ENCODE results near the gene APLP1.
A peak's percentile ranks its signal among the peaks of the same experiment; 100 is the strongest.
"Not testable (repeated sequence)": the region's sequence is repeated elsewhere in the genome, so short reads cannot be mapped to it uniquely, and the experiment has no call there.

APLP1 gene

DNA sequence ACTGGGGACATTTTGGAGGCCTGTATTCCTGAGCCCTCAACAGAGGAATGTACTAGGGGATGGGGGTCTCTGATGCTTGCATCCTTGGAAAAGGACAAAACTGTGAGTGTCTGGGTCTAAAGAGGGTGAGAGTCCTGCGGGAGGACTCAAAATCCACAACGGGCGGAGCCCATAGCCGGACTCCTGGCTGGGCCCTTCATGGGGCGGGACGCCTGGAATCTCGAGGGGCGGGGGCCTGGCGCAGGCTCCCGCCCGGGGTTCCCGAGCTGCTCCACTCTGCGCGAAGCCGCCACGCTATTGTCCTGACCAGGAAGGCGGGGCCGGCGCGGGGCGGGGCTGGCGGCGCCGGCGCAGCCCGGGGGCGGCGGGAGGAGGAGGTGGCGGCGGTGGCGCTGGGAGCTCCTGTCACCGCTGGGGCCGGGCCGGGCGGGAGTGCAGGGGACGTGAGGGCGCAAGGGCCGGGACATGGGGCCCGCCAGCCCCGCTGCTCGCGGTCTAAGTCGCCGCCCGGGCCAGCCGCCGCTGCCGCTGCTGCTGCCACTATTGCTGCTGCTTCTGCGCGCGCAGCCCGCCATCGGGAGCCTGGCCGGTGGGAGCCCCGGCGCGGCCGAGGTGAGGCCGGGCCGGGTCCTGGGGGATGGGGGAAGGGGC, at the start of gene APLP1:
Gene APLP1, plus strand, starts transcription at position 403 of the 651 bp plus-strand sequence. Its CDS starts 63 bp downstream, at position 466.
- DNase-seq, result peak; percentile 19

GRCh38 chr19:35822579-35822978, 45.8 kb upstream of the APLP1 start:
- peak; percentile 98 for DNase-seq

DNA sequence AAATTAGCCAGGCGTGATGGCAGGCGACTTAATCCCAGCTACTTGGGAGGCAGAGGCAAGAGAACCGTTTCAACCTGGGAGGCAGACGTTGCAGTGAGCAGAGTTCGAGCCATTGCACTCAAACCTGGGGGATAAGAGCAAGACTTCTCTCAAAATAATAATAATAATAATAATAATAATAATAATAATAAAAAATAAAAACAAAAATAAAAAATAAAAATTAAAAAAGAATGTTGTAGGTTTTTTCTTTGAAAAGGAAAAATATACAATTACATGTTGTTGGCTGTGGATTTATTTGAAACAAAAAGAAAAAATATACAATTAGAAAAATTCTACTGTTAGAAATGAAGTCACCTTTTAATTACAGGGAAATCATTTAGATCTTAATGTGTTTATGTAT, 44.2 kb upstream of the APLP1 start:
- DNase-seq, result no peak

- DNase-seq, result peak; percentile 50
These were observed 39.6 kb upstream of the APLP1 start for GRCh38 chr19:35828692-35829301.

DNA sequence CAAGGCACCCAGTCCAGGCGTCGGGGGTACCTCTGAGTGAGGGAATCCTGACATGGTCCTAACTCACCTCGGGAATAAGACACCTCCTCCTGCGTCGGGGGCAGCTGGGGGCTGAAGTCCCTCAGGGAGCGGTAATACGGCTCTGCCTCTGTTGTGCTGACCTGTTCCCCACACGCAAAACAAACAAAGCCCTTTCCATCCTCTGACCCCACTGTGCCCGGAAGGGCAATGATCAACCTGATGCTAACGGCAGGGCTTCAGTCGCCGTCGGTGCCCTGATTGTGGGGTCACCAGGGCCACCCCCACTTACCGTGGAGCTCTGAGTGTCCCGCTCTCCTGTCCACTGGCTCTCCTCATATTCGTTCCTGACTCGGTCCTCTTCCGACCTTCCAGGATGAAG, 37.4 kb upstream of the APLP1 start:
- no peak for DNase-seq

DNA sequence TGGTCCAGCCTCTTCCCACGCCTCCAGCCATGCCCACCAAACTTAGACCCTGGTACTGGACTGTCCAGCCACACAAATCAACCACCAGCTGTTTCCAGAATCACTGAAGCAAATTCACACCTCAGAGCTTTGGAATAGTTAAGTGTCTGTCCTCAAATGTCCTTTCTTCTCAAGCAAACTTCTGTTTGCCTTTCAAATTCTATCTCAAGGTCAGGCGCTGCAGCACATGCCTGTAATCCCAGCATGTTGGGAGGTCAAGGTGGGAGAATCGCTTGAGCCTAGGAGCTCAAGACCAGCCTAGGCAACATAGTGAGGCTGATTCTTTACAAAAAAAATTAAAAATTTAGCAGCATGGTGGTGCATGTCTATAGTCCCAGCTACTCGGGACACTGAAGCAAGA, 36.3 kb upstream of the APLP1 start:
- no peak for DNase-seq

DNA sequence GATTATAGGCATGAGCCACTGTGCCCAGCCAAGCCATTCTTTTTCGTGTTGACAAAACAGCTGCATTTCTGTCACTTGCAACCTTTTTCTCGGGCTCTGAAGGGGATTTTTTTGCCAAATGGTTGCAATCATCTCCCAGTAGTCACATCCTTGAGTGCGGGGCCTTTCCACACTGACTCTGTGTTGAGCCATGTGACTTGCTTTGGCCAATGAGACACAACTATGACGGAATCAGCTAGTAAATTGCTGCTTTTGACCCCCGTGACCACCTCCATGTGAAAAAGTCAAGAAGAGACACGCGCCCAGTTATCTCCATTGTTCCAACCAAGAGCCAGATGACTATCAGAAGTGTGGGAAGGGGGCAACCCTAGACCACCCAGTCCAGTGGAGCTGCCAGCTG, 34.4 kb upstream of the APLP1 start:
- no peak for DNase-seq

DNA sequence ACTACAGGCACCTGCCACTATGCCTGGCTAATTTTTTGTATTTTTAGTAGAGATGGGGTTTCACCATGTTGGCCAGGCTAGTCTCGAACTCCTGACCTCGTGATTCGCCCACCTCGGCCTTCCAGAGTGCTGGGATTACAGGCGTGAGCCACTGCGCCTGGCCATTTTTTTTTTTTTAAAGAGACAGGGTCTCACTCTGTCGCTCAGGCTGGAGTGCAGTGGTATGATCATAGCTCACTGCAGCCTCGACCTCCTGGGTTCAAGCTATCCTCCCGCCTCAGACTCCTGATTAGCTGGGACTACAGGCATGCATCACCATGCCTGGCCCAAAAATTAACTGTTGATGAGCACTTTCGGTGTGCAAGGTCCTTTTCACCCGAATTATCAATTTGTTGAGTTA, 32.3 kb upstream of the APLP1 start:
- DNase-seq, result not testable (repeated sequence)

DNA sequence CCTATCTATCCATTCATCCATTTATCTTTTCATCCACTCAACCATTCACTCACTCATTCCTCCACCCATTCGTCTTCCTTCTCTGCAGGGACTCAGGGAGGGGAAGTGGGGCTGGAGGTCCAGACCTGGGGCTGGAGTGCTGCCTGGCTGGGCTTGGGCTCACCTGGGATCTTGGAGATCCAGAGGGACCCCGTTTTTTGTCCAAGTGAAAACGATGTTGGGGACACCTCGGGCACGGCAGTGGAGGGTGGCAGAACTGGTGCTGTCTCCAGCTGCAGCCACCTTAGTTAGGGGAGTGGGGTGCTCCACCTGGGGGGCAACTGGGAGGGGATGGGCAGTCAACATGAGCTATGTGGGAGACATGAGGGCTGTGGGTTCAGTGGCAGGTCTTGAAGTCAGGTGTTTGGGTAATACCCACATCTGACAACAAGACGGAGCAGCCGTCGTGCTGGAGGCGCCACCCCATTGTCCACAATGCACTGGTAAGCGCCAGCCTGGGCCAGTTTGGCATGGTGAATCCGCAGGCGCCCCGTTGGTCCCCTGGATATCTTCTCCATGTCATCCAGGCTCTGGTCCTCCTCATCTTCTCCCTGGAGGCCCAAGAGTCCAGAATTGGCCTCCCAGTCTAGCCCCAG, 26.3 kb upstream of the APLP1 start:
- no peak for DNase-seq

GRCh38 chr19:35842666-35843272, 25.6 kb upstream of the APLP1 start:
- no peak for DNase-seq

DNA sequence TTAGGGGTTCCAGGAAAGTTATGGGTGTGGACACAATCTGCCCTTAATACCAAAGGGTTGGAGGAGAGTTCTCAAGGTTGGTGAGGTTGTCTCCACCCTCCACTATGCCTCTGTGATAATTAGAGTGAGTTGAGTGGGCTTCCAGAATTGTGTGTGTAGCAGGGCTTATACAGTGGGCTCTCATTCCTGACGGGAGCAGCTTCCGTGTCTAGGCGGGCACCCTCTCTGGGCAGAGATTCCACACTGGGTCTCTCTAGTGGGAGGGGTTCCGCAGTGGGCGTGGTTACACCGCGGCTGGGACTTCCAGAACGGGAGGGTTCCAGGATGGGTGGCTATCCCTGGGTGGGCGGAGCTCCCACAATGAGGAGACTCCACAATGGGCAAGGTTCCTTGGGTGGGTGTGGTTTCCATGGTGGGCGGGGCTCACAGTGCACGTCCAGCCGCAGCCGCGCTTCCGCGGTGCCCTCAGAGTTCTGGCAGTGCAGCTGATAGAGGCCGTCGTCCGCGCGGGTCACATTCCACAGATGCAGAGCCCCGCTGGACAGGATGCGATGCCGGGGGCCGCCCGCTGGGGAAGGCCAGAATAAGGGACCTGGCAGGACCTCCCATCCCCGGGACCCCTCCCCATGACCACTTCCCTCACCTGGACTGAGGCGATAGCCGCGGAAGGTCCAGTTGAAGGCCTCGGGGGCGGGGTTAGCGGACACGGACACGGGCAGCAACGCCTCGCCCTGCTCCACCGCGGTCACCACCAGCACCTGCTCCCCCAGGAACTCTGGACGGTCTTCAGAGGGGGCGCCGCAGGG, 24.5 kb upstream of the APLP1 start:
- peak; percentile 53 for DNase-seq

DNA sequence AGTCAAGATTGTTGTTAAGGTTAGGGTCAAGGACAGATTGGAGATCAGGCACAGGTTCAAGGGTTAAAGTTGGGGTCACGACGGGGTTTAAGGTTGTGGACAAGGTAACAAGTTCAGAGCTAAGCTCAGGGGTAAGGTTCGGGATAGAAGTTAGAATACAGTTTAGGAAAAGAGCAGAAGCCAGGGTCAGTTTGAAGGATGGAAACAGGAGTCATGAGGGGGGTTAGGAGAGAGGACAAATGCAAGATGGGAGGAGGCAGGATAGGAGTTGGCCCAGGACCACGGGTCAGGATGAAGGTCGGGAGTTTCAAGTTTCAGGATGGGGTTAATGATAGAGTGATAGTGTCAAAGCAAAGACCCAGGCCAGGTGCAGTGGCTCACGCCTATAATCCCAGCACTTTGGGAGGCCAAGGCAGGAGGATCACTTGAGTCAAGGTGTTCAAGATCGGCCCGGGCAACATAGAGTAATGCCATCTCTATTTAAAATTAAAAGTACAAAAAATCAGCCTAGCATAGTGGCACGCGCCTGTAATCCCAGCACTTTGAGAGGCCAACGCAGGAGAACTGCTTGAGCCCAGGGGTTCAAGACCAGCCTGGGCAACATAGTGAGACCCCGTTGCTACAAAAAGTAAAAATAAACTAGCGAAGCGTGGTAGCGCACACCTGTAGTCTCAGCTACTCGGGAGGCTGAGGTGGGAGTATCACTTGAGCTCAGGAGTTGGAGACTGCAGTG, 23.7 kb upstream of the APLP1 start:
- DNase-seq, result no peak

- no peak for DNase-seq
These were observed 22.9 kb upstream of the APLP1 start for GRCh38 chr19:35845215-35846037.

- no peak for DNase-seq
These were observed 22.2 kb upstream of the APLP1 start for GRCh38 chr19:35846038-35846668.

GRCh38 chr19:35847911-35848310, 20.5 kb upstream of the APLP1 start:
- no peak for DNase-seq

DNA sequence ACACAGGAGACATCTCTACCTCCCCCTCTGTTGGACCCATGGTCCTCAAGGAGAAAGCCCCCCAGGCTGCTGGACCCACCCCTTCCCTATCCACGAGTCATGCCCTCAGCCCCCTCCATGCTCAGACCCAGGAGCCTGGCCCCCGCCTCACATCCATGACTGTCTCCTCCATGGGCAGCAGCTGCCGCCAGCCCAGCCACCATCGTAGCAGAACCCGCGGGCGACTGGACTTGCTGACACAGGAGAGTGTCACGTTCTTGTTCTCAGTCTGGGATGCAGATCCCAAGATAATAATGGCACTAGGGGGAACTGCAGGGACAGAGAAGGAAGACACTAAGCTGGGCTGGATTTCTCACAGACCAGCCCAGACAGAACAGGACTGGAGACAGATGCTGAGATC, 19.9 kb upstream of the APLP1 start:
- DNase-seq, result no peak

GRCh38 chr19:35848919-35849505, 19.4 kb upstream of the APLP1 start:
- no peak for DNase-seq

DNA sequence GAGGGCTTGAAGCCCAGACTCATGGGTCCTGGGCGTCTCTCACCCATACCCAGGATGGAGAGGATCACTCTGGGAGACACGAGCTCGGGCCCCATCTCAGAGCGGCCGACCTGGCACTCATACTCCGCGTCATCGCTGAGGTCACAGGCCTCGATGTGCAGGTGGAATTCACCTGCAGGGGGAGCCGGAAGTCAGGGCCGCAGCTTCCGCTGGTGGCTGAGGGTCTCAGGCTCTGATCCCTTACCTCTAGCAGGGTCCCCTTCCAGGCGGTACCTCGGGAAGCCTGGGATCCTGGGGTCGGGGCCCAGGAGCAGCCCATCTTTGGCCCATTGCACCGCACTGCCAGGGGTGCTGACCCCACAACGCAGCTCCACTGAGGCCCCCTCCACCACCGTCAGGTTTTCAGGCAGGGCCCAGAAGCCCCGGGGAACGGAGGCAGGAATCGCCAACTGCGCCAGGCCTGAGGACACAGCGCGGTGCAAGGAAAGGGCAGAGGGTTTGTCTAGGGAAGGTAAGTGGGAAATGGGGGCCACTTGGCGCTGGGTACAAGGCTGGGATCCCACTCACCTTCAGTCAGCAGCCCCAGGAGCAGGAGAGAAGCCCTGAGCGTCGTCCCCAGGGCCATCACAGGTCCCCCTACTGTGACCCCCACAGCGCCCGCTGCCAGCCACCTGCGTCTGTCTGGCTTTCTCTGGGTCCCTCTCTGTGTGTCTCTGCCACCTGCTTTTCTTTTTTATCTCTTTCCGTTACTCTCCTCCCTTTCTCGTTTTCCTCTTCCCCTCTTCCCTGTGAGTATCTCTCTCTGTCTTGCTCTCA, 17.0 kb upstream of the APLP1 start:
- no peak for DNase-seq

DNA sequence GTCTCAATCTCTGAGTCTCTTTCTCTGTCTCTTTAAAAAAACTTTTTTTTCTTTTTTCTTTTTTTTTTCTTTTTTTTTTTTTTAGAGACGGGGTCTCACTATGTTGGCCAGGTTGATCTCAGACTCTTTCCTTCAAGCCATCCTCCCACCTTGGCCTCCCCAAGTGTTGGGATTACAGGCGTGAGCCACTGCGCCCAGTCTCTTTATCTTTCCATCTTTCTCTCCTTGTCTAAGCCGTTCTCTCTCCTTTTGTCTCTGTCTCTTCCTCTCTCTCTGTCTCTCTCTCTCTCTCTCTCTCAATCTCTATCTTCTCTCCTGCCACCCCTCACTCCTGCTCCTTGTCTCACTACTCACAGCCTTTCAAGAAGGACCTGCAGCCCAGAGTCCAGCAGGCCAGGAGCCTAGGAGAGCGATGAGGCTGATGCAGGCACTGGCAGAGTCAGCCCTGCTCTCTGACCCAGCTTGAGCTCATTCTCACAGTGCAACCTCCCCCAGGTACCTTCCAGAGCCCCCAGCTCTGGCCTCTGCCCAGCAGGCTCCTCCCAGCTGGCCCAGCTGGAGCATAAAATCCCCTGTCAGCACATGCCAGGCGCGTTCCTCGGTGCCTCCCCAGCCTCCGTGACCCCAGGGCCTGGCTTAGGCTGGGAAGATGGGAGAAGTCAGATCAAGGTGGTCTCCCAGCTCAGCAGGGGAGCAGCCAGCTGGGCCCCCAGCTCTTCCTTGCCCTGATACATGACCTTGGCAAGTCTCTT, 16.2 kb upstream of the APLP1 start, which contains the start of gene NPHS1:
Gene NPHS1, minus strand, starts transcription at position 476 of the 752 bp plus-strand sequence. CDS start 667 bp downstream, outside the sequence.
- DNase-seq, result no peak
